Measurements from ENCODE around the gene ZBTB16.

The ZBTB16 gene

GRCh38 chr11:114087025-114087424 is 27.5 kb downstream of the ZBTB16 start:
- no peak for DNase-seq

GRCh38 chr11:114088216-114088615 is 28.7 kb downstream of the ZBTB16 start:
- DNase-seq, result no peak

DNA sequence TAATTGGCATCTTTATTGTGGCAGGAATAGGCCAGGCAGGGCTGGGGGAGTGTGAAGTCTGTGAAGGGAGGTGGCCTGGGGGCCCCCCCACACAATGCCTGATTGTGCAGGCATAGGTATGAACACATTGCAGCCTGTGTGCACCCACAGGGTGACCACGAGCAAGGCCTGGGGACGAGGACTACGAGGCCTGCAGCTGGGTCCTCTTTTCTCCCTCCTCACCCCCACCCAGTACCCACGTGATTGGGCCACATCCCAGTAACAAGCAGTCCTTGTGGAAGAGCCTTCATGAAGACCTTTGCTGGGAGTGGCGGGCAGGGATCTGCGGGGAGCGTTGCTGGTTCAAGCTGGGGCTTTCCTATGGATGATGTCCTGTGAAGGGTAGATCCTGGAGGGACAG is 29.3 kb downstream of the ZBTB16 start:
- DNase-seq, result no peak

GRCh38 chr11:114089748-114090147 is 30.2 kb downstream of the ZBTB16 start:
- no peak for DNase-seq

DNA sequence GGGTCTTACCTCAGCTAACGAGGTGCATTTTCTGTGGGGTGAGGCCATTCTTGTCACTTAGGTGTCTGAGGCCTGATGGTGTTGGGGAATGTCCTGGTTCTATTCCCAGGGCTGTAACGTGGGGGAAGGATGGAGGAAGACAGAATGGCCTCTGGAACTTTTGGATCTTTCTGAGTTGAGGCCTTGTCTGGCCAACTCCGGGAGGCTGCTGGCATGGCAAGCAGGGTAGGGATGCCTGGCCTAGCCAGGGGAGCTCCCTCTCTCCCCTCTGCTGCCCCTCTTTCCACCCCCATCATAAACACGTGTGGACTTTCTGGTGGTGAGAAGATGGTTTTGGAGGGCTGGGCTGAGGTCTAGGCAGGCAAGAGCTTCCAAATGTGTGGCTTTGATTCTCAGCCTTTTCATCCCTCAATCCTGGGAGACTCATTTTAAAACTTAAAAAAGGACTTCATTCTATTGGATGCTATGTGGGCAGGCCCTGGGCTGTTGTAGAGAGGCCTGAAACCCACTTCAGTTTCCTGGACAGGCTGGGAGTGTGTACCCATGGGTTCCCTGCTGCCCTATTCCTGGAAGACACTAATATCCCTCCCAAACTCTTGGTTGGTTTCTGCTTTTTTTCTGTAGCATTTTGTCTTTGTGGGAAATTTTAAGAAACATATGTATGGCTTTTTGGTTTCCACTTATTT is 30.9 kb downstream of the ZBTB16 start:
- DNase-seq, result no peak

GRCh38 chr11:114090976-114091375 is 31.5 kb downstream of the ZBTB16 start:
- DNase-seq, result no peak

GRCh38 chr11:114091516-114092397 is 32.2 kb downstream of the ZBTB16 start:
- DNase-seq, result no peak

DNA sequence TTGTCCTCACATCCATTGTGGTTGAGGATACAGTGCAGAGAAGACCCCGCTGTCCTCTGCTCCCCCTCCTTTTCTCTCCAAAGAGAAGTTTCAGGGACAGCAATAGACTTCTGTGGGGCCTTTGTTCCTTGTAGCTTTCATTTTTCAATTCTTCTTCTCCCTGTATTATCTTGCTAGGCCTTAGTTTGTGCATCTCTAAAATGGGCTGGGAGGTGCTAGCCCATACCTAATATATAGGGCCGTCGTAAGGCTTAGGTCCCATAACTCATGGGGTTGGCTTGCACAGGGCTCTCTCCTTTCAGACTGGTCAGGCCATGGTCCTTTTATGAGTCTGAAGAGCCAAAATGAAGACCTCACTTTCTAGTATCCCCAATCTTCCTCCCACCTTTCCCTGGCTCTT is 33.0 kb downstream of the ZBTB16 start:
- no peak for DNase-seq

- DNase-seq, result no peak
These were observed 33.4 kb downstream of the ZBTB16 start for GRCh38 chr11:114092953-114093352.

DNA sequence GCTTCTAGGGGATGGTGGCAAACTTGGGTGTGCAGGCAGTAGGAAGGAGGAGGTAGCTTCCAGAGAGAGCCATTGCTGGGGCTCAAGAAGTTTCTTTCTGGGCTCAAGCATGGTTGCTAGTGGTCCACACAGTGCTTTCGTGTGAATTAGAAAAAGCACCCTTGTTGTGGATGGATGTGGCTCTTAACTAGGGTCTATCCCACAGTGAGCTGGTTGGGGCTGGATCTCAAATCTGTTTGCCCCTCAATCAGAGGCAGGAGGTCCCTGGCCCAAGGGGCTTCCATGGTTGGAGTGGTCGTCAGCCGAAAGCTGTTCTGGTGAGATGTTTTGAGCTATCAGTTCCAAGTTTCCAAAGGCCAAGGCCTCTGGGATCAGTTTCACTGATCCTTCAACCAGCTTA is 35.0 kb downstream of the ZBTB16 start:
- no peak for DNase-seq

DNA sequence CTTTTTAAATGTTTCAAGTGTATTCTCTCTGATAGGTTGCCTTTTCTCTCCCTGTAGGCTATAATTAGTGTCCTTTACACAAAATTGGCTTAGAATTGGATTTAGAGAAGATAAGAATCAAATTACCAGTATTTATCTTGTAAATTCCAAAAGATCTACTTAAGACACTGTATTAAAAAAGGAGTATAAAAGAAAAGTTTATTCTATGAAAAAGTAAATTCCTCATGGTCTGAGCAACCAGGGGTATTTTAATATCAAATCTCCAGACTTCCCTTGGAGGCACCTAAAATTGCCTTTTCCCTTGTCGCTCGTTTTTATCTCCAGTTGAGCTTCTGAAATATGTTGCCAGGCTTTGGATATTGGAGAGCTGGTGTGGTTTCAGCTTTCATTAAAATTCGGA is 36.4 kb downstream of the ZBTB16 start:
- no peak for DNase-seq

DNA sequence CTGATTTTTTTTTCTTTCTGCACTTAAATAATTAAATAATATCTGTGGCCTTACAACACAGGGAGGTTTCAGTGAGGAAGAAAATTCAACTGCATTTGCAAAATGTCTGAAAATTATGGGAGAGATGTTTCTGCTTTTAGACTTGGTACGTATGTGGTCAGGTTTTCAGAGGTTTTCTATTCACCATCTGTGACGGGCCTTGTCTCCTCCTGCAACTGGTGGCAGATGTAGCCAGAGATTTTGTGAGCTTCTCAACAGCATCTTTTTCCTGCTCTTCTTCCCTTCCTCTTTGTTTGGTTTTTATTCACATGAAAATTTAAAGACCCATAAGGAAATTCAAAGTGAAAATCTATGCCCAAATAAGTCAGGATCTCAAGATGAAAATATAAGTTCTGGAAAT is 38.3 kb downstream of the ZBTB16 start:
- no peak for DNase-seq

DNA sequence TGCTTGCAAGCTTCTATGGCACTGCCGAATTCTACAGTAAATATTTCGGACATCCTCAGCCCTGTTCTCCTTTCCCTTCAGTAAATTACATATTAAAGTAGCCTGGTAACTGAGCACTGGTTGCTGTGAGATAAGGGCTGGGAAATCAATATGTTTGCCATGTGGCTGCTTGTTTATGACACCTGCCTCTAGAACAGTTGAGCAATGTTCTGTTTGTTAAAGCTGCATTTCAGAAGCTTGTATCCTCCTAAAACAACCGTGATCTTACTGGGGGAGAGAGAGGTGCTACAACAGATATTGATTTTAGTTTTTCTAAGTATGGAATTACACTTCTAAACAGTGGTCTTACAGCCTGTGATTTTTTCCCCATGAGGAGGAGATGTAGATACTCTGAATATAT is 39.4 kb downstream of the ZBTB16 start:
- no peak for DNase-seq

DNA sequence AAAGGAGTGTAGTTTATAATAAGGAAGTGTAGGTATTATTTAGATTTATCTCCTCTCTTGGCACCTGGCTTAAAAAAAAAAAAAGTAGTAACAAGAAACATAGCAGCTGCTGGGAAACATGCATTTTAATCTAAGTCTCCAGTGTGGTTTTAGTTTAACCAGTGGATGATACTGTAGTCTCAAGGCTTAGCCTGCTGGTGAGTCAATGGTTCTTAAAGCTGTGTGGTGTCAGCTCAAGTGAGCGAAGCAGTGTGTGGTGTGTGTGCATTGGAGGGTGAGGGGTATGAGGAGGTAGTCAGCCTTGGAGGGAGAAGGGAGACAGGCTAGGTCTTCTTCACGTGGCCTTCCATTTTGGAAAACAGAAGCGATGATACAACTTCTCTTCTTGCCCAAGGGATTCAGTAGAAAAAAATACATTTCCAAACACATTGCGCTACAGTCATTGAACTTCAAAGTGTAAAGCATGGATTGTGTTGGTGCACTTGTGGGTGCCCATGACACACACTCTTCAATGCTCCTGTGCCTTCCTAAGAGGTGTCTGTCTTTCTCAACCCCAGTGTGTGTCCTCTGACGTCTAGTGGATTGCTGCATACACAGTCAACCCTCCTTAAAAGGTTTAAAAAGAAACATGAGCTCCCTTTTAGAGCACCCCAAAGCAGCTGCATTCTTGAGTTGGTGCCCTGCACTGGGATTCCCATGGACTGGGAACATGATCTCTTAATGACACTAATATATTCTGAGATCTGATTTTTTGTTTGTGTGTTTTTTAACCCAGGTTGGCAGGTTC is 40.1 kb downstream of the ZBTB16 start:
- DNase-seq, result no peak

GRCh38 chr11:114102993-114103896 is 43.7 kb downstream of the ZBTB16 start:
- DNase-seq, result no peak

GRCh38 chr11:114105611-114106010 is 46.1 kb downstream of the ZBTB16 start:
- DNase-seq, result no peak

GRCh38 chr11:114106047-114106446 is 46.5 kb downstream of the ZBTB16 start:
- DNase-seq, result no peak

- no peak for DNase-seq
These were observed 47.5 kb downstream of the ZBTB16 start for GRCh38 chr11:114106986-114107385.

- DNase-seq, result no peak
These were observed 49.1 kb downstream of the ZBTB16 start for GRCh38 chr11:114108501-114109205.

DNA sequence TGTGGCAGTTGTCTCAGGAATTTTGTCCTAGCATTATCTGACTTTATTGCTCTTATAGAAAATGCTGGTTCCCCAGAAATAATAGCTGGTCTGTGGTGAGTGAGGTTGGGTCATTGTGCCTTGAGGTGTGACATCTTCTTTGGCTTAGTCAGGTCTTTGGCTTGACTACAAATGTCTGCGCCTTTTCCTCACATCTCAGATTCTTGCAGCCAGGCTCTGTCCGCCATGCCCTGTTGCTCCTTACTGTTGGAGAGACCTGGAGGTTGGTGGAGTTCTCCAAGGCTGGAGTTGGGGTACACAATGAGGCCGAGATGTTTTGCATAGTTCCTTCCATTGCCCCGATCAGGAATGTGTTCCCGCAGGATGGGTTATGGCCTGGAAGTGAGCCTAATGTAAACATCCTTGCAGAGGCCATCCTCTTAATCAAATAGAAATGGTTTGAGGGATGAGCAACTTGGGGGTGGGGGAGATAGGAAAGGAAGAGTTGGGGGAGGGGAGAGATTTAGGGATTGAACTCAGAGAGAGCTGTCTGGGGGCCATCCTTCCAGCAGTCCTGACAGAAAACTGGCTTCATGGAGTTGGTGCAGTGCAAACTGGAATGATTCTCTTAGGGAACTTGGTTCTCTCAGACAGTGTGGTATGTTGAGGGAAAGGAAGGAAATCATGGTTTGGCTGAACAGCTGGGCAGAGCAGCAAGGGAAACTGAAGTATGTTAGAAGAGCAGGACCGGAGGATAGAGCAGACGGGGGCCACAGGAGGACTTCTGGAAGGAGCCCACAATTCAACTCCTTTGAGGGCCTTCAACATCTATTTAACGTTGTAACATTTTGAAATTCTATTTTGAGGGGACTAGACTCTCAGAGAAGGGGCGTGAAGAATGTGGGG is 49.9 kb downstream of the ZBTB16 start:
- DNase-seq, result no peak

GRCh38 chr11:114110123-114110522 is 50.6 kb downstream of the ZBTB16 start:
- no peak for DNase-seq

Measured in GOT3 (cell line).